ENCODE data around the gene ATP1A2. TPM values are rescaled to one million over a fixed set of nuclear protein-coding genes. Genes with fewer than 3 reads are reported as not detected.

Gene ATP1A2
- total and polyA plus RNA-seq, 7 donors = 52.5 to 1,040 (median 523) TPM

- Histone ChIP-seq H3K9me3 (no peaks in the 10 kb centered on the region), H3K4me3 (peak within 1 kb of the TSS; percentile 89), H3K27me3 (ENCODE audit: insufficient read depth in 3 of 3, low read length in 2 of 3) (no peaks in the 10 kb centered on the region), H3K27ac (peak within 1 kb of the TSS; percentile 87), H3K36me3 (ENCODE audit: insufficient read depth in 1 of 2, low read depth in 1 of 2) (peaks cover 0 to 19% of the 10 kb centered on the region in 2 donors), H3K4me1 (peaks cover 41% of the 10 kb centered on the region)
- intact Hi-C loops (cut with DNase I) = loop anchor here in 1 of 2 donors (5.0 kb wide), 2 partner anchors 109 to 279 kb away; partner anchors contain the start of gene PEA15
- DNase-seq (peak; percentile 93 to 95), ATAC-seq (peak; percentile 64 to 71 (median 67))
- no peak for TF ChIP-seq CTCF (IDR thresholded peaks at IDR 0.05)
- WGBS, 3 donors = 2 to 6% (median 5%) methylated on average over 35 to 63 of the region's 64 CpGs
These were observed 17.4 kb upstream of the ATP1A2 start, which contains the start of gene IGSF8 for GRCh38 chr1:160097911-160098851. Gene IGSF8 (minus strand): TSS chr1:160098619. CDS start chr1:160098472, 147 bp downstream.

- peak; percentile 78 to 86 (median 79) for ATAC-seq
- Histone ChIP-seq H3K27ac (peak overlapping the region; percentile 87), H3K4me3 (peak overlapping the region; percentile 89), H3K9me3 (no peaks in the 10 kb centered on the region), H3K4me1 (peaks cover 41% of the 10 kb centered on the region), H3K36me3 (ENCODE audit: insufficient read depth in 1 of 2, low read depth in 1 of 2) (peaks cover 0 to 12% of the 10 kb centered on the region in 2 donors), H3K27me3 (ENCODE audit: insufficient read depth in 3 of 3, low read length in 2 of 3) (no peaks in the 10 kb centered on the region)
- intact Hi-C loops (cut with DNase I) = loop anchor here in 1 of 2 donors (5.0 kb wide), 2 partner anchors 108 to 278 kb away; partner anchors contain the start of gene PEA15
- WGBS, 3 donors = 3 to 10% (median 3%) methylated on average over 22 to 40 of the region's 40 CpGs
- TF ChIP-seq CTCF (IDR thresholded peaks at IDR 0.05) = no peak
- DNase-seq = peak; percentile 98 to 99
These were observed 16.6 kb upstream of the ATP1A2 start for GRCh38 chr1:160098852-160099561.

GRCh38 chr1:160099716-160100375 lies 15.7 kb upstream of the ATP1A2 start:
- ATAC-seq (no peak), DNase-seq (no peak)
- Histone ChIP-seq H3K9me3 (no peaks in the 10 kb centered on the region), H3K4me1 (peaks cover 41% of the 10 kb centered on the region), H3K4me3 (no peak overlapping the region), H3K27ac (peak overlapping the region; percentile 93), H3K27me3 (ENCODE audit: insufficient read depth in 3 of 3, low read length in 2 of 3) (no peaks in the 10 kb centered on the region), H3K36me3 (ENCODE audit: insufficient read depth in 1 of 2, low read depth in 1 of 2) (peaks cover 0 to 4% of the 10 kb centered on the region in 2 donors)
- TF ChIP-seq CTCF (IDR thresholded peaks at IDR 0.05) = no peak
- intact Hi-C loops (cut with DNase I) = loop anchor here (2.0 to 5.0 kb wide), 6 partner anchors 57 to 277 kb away; partner anchors contain the start of gene PEA15 (in 1 of the 2)
- WGBS, 3 donors = 92 to 97% (median 92%) methylated on average over 2 of the region's 2 CpGs

- WGBS, 3 donors = 13 to 19% (median 14%) methylated on average over 13 of the region's 13 CpGs
- no peaks in the 10 kb centered on the region for H3K36me3 ChIP-seq (ENCODE audit: insufficient read depth in 1 of 2, low read depth in 1 of 2)
- ATAC-seq (peak; percentile 60 to 73 (median 63)), DNase-seq (peak; percentile 80 to 89)
- peak; percentile 82 for TF ChIP-seq CTCF (IDR thresholded peaks at IDR 0.05)
- peak overlapping the region; percentile 93 for H3K27ac ChIP-seq
- no peaks in the 10 kb centered on the region for H3K27me3 ChIP-seq (ENCODE audit: insufficient read depth in 3 of 3, low read length in 2 of 3)
- H3K4me3 ChIP-seq = peak overlapping the region; percentile 22
- intact Hi-C loops (cut with DNase I) = loop anchor here (2.0 to 5.0 kb wide), 4 partner anchors 56 to 190 kb away; no protein-coding TSS in a partner anchor
- H3K9me3 ChIP-seq = no peaks in the 10 kb centered on the region
- H3K4me1 ChIP-seq = peaks cover 35% of the 10 kb centered on the region
These were observed 14.4 kb upstream of the ATP1A2 start for GRCh38 chr1:160101037-160101716.

Measured in psoas muscle (tissue), 8 donors.